ENCODE data around the gene PMEL.

Gene PMEL

DNA sequence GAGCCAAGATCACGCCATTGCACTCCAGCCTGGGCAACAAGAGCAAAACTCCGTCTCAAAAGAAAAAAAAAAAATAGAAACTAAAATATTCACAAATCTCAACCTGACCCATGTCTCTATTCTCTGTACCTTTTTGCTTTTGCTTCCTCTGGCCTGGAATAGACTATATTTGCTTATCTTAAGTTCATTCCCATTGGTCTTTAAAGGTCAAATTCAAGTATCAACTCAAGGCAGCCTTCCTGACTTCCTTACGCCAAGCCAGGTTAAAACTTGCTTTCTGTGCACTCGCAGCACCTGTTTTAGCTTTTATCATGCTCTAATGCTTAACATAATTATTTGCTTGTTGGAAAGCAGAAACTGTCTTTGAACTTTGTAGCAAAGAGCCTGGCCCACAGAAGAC lies 52.9 kb downstream of the PMEL start:
- DNase-seq: no peak

- DNase-seq: no peak
Observed at GRCh38 chr12:55909513-55909884, 56.3 kb downstream of the PMEL start.

- no peak for DNase-seq
Observed at GRCh38 chr12:55908726-55909512, 56.9 kb downstream of the PMEL start.

GRCh38 chr12:55906056-55906455 lies 59.8 kb downstream of the PMEL start:
- no peak for DNase-seq
